ENCODE results near the gene CEP85L.

Gene CEP85L

DNA sequence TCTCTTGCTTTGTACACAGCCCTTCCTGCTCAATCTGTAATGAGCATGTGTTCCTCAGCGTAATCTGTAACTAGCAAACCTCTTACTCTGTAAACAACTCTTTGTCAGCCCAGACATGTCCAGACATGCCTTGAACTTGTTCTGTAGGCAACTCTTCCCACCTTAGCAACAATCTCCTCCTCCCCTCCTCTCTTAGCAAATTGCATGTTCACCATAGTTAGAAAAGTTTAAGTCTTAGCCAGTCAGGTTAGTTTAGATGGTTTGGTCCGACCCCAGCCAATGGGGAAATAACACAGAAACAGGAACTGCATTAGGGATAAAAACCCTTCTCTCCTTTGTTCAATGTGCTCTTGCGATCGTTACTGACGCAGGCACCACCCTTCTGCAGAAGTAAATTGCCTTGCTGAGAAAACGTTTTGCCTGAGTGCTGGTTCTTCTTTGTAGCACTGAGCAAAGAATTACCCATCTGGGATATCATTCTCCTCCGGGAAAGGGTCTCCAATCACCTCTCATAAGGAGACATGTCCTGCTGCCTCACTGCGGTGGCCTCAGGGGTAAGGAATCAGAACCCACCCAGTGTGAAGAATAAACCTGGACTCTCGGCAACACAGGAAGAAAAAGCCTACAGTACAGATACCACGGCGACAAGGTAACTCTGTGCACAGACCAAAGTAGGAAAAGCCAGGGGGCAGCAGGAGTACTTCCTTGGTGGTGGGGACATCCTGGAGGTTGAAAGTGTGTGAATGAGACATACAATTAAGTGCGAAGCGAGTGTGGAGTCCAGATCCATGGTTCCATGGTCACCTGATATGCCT is 77.1 kb downstream of the CEP85L start:
- DNase-seq (ENCODE audit: low read depth in 1 of 2, low spot score in 1 of 2) = no peak
- H3K27ac ChIP-seq (replicated peaks) = no peak overlapping the region
- no peak for TF ChIP-seq GABPA (IDR thresholded peaks at IDR 0.05; ENCODE audit: low read depth)
- TF ChIP-seq, protein P1, sequence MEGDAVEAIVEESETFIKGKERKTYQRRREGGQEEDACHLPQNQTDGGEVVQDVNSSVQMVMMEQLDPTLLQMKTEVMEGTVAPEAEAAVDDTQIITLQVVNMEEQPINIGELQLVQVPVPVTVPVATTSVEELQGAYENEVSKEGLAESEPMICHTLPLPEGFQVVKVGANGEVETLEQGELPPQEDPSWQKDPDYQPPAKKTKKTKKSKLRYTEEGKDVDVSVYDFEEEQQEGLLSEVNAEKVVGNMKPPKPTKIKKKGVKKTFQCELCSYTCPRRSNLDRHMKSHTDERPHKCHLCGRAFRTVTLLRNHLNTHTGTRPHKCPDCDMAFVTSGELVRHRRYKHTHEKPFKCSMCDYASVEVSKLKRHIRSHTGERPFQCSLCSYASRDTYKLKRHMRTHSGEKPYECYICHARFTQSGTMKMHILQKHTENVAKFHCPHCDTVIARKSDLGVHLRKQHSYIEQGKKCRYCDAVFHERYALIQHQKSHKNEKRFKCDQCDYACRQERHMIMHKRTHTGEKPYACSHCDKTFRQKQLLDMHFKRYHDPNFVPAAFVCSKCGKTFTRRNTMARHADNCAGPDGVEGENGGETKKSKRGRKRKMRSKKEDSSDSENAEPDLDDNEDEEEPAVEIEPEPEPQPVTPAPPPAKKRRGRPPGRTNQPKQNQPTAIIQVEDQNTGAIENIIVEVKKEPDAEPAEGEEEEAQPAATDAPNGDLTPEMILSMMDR (IDR thresholded peaks at IDR 0.05; ENCODE audit: insufficient read depth, low read length) = no peak
- TF ChIP-seq REST (IDR thresholded peaks at IDR 0.05; ENCODE audit: insufficient replicate concordance, low read depth) = no peak

DNA sequence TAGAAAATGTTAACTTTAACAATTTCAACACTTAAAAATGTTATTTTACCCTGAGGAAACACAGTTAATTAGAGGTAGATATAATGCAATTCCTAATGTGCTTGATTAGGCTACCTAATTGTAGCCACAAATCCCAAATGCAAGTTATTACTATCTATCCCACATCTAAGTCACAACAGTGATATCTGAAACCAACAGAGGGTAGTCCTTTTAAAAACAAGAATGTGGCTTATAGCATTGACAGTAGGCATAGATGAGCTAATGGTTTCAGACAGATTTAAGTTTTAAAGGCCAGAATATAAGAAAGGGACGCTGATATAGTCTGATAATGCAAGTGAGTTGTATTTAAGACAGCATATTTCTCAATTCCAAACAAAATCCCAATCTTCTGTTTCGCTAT is 80.3 kb downstream of the CEP85L start:
- Histone ChIP-seq H3K27me3 (ENCODE audit: insufficient read depth, poor library complexity, severe bottlenecking) (no peaks in the 10 kb centered on the region), H3K27ac (replicated peaks) (no peak overlapping the region), H3K4me3 (replicated peaks; ENCODE audit: insufficient read depth, low read length) (no peak overlapping the region)
- TF ChIP-seq GABPA (IDR thresholded peaks at IDR 0.05; ENCODE audit: low read depth) (no peak), SPI1 (IDR thresholded peaks at IDR 0.05; ENCODE audit: borderline replicate concordance, low read depth) (no peak), POLR2AphosphoS5 (IDR thresholded peaks at IDR 0.05; ENCODE audit: low read depth) (no peak), REST (IDR thresholded peaks at IDR 0.05; ENCODE audit: insufficient replicate concordance, low read depth) (no peak)
- TF ChIP-seq, protein P1 (IDR thresholded peaks at IDR 0.05; ENCODE audit: insufficient read depth, low read length) = no peak
- DNase-seq (ENCODE audit: low read depth in 1 of 2, low spot score in 1 of 2) = no peak

More for the DNA sequence above, 77.1 kb downstream of the CEP85L start:
- Histone ChIP-seq H3K27me3 (ENCODE audit: insufficient read depth, poor library complexity, severe bottlenecking) (no peaks in the 10 kb centered on the region), H3K4me3 (replicated peaks; ENCODE audit: insufficient read depth, low read length) (no peak overlapping the region)

GRCh38 chr6:118569498-118569897 is 81.9 kb downstream of the CEP85L start:
- TF ChIP-seq GABPA (IDR thresholded peaks at IDR 0.05; ENCODE audit: low read depth) (no peak), SPI1 (IDR thresholded peaks at IDR 0.05; ENCODE audit: borderline replicate concordance, low read depth) (no peak), REST (IDR thresholded peaks at IDR 0.05; ENCODE audit: insufficient replicate concordance, low read depth) (no peak), POLR2AphosphoS5 (IDR thresholded peaks at IDR 0.05; ENCODE audit: low read depth) (no peak)
- TF ChIP-seq, protein P1 (IDR thresholded peaks at IDR 0.05; ENCODE audit: insufficient read depth, low read length) = no peak

More at GRCh38 chr6:118569498-118569897, 81.9 kb downstream of the CEP85L start:
- no peaks in the 10 kb centered on the region for H3K27me3 ChIP-seq (ENCODE audit: insufficient read depth, poor library complexity, severe bottlenecking)
- no peak for DNase-seq (ENCODE audit: low read depth in 1 of 2, low spot score in 1 of 2)
- H3K27ac ChIP-seq (replicated peaks) = no peak overlapping the region
- H3K4me3 ChIP-seq (replicated peaks; ENCODE audit: insufficient read depth, low read length) = no peak overlapping the region
